K562 (cell line): ENCODE data around the gene VDAC1. TPM values are rescaled to one million over a fixed set of nuclear protein-coding genes. Genes with fewer than 3 reads are reported as not detected.
A peak's percentile ranks its signal among the peaks of the same experiment; 100 is the strongest.

Source experiments
- CHD7 ChIP-seq: fragments of 200-600 bp; sonication (generic); IDR thresholded peaks from one replicate; pipeline ENCODE4 v1.6.1; 2012; ENCODE audit warnings: mild to moderate bottlenecking, low read depth, low read length, inconsistent platforms
- E2F3 ChIP-seq: fragments of 250-450 bp; sonication (Bioruptor Pico); IDR thresholded peaks from 2 replicates; pipeline ENCODE4 v1.4.0; 2020; ENCODE audit warnings: mild to moderate bottlenecking
- ZBTB11 ChIP-seq, 3 experiments: fragments of 200-800 bp in 1 of 3; fragments of 250-450 bp in 1 of 3; fragments of 450-650 bp in 1 of 3; sonication (Bioruptor Pico) in 1 of 3; sonication (Bioruptor generic) in 1 of 3; formaldehyde crosslinking in 1 of 3; IDR thresholded peaks; 2 replicates each; pipeline versions ENCODE4 v1.6.1 to v1.8.0; 2016 to 2022; ENCODE audit warnings: mild to moderate bottlenecking in 2 of 3, missing genetic modification characterization in 2 of 3, missing compliant biosample characterization in 1 of 3, moderate library complexity in 1 of 3
- ZSCAN32 ChIP-seq: fragments of 450-650 bp; formaldehyde crosslinking; IDR thresholded peaks from 2 replicates; pipeline ENCODE4 v1.4.0; 2020; ENCODE audit warnings: mild to moderate bottlenecking, moderate library complexity
- polyA plus RNA-seq, 8 experiments: library from polyadenylated mRNA; depleted of rRNA in 4 of 8; stranded (reverse) in 5 of 8; unstranded in 3 of 8; fragments of >200 nt; fragmentation: Nextera tagmentation in 2 of 8; fragmentation: Illumina TruSeq in 1 of 8; extraction: Ambion mirVana in 2 of 8; extraction: Trizol in 1 of 8; gene quantifications; 2 replicates each; pipeline versions ENCODE4 v1.2.1 to v1.2.3, GENCODE V29; 2011 to 2014; ENCODE audit warnings: inconsistent platforms in 1 of 8, missing spikeins in 1 of 8
- total RNA-seq, 7 experiments: library from RNA; depleted of rRNA in 6 of 7; stranded (reverse); fragments of >200 nt in 6 of 7; fragmentation: Illumina TruSeq in 2 of 7; extraction: Trizol in 2 of 7; gene quantifications; 2 replicates each; pipeline versions ENCODE4 v1.2.1 to v1.2.3, GENCODE V29; 2011 to 2021; ENCODE audit warnings: low replicate concordance in 1 of 7
- TF ChIP-seq, protein P1 (sequence below): sonication (generic); formaldehyde crosslinking; IDR thresholded peaks from 2 replicates; pipeline ENCODE4 v1.8.1; 2023; ENCODE audit warnings: mild to moderate bottlenecking, missing genetic modification reagents
- TF ChIP-seq, protein P2 (sequence below): sonication (generic); formaldehyde crosslinking; IDR thresholded peaks from 2 replicates; pipeline ENCODE4 v1.9.0; 2022; ENCODE audit warnings: mild to moderate bottlenecking, missing genetic modification reagents

The VDAC1 gene
- total and polyA plus RNA-seq, 9 of the 15 experiments (the other 6 are each of a cell fraction or from before 2014, with no cell fraction given): 168 to 366 (median 293) TPM

DNA sequence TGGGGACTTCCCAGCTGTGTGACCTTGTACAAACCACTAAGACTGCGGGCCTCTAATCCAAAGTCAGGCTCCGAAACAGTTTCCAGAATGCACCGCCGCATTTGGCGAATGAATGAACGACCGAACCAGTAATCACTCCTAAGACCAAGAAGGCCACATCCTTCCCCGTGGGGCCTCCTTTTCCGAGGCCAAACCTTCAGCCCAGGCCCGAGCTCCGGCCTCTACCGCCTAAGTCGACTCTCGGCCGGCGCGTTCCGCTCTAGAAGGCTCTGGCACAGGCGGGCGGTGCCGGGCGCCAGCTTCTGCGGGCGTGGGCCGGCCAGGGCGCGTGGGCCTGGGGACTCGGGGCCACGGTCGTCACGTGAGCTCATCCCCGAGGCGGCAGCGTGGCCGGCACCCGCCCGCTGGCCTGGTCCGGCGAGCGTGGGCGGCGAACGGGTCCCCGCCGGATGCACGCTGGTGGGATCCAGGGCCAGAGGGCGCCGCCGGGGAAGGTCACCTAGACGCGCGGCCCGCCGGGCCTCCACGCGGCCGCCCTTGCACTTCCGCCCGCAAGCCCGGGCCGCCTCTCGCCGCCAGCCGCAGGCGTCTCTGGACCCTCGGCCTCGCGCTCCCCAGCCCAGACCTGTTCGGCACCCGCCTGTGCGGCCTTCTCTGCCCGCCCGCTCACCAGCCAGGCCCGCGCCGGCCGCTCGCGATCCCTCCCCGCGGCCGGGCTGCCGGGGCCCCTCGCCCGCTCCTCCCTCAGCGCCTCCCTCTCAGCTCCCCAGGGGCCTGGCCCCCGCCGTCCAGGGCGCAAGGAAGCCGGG, 754 bp downstream of the VDAC1 start (continued):
- TF ChIP-seq CHD7 (no peak), ZSCAN32 (CRISPR knock-in tag) (no peak), E2F3 (0 out of 2 replicates have a peak, but pooled peaks have one; percentile 17), ZBTB11 (CRISPR knock-in tag; IDR thresholded peaks at IDR 0.05) (peak in 1 of 3 experiments; percentile 53; a peak in 1 of 6 replicates)
- TF ChIP-seq, protein P1, sequence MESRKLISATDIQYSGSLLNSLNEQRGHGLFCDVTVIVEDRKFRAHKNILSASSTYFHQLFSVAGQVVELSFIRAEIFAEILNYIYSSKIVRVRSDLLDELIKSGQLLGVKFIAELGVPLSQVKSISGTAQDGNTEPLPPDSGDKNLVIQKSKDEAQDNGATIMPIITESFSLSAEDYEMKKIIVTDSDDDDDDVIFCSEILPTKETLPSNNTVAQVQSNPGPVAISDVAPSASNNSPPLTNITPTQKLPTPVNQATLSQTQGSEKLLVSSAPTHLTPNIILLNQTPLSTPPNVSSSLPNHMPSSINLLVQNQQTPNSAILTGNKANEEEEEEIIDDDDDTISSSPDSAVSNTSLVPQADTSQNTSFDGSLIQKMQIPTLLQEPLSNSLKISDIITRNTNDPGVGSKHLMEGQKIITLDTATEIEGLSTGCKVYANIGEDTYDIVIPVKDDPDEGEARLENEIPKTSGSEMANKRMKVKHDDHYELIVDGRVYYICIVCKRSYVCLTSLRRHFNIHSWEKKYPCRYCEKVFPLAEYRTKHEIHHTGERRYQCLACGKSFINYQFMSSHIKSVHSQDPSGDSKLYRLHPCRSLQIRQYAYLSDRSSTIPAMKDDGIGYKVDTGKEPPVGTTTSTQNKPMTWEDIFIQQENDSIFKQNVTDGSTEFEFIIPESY: 0 out of 2 replicates have a peak, but pooled peaks have one; percentile 38
- TF ChIP-seq, protein P2, sequence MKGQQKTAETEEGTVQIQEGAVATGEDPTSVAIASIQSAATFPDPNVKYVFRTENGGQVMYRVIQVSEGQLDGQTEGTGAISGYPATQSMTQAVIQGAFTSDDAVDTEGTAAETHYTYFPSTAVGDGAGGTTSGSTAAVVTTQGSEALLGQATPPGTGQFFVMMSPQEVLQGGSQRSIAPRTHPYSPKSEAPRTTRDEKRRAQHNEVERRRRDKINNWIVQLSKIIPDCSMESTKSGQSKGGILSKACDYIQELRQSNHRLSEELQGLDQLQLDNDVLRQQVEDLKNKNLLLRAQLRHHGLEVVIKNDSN (CRISPR knock-in tag): peak; percentile 66
